GM12878 (cell line): ENCODE data around the gene YIF1B. TPM values are rescaled to one million over a fixed set of nuclear protein-coding genes. Genes with fewer than 3 reads are reported as not detected.
A peak's percentile ranks its signal among the peaks of the same experiment; 100 is the strongest.

Experiments
- ATAC-seq: fragments of 200-7000 bp; cut with Tn5 transposase; 3 replicates; pipeline ENCODE4 v1.9.1; 2020; ENCODE audit warnings: mild to moderate bottlenecking, moderate library complexity
- BruUV-seq: library from RNA; stranded (reverse); fragments of 400-500 nt; replicated peaks from 2 replicates; lab custom pipeline; 2021; lab: Mats Ljungman, UMichigan
- CTCF ChIA-PET: fragments of 300-600 bp; sonication (Branson Sonifier 250); formaldehyde crosslinking; extraction: SDS; loops from one replicate; lab custom pipeline; 2021; ENCODE audit warnings: inconsistent platforms; lab: Yijun Ruan, JAX
- POLR2A ChIA-PET: fragments of 350-600 bp; formaldehyde crosslinking; extraction: SDS; loops from one replicate; lab custom pipeline; 2021; ENCODE audit warnings: inconsistent platforms; lab: Charles Lee
- RAD21 ChIA-PET: fragments of 300-600 bp; sonication (Branson Sonifier 250); formaldehyde crosslinking; loops from one replicate; lab custom pipeline; 2023; ENCODE audit warnings: antibody characterized with exemption; ENCODE audit not compliant: unreplicated experiment; lab: Charles Lee
- SMC1A ChIA-PET: fragments of 300-600 bp; sonication (Branson Sonifier 250); formaldehyde crosslinking; loops from one replicate; lab custom pipeline; 2023; ENCODE audit not compliant: unreplicated experiment, uncharacterized antibody; lab: Charles Lee
- DNase-seq: peaks from one replicate; pipeline ENCODE4 v3.0.0-alpha.2; 2011; ENCODE audit warnings: low read depth, low spot score
- FAIRE-seq: peaks from 3 replicates; lab custom pipeline; 2011; peaks lifted over from hg19 to GRCh38; lab: Jason Lieb, UNC
- H2AFZ ChIP-seq: 2 replicates; pipeline ENCODE4 v1.6.0; 2011; ENCODE audit warnings: low read depth, low read length, control low read depth; ENCODE audit not compliant: control insufficient read depth
- H3K27ac ChIP-seq: 2 replicates; pipeline ENCODE4 v1.5.1; 2011; ENCODE audit warnings: control low read depth; ENCODE audit not compliant: control insufficient read depth, insufficient read depth
- H3K27me3 ChIP-seq, 2 experiments: replicated peaks in 1 of 2; 2 replicates each; pipeline versions ENCODE4 v1.6.0 to v1.6.1; 2011; ENCODE audit warnings: low read length in 1 of 2; ENCODE audit not compliant: control insufficient read depth in 2 of 2, insufficient read depth in 2 of 2
- H3K36me3 ChIP-seq, 2 experiments: 2 replicates each; pipeline ENCODE4 v1.5.1; 2011; ENCODE audit warnings: low read length in 1 of 2; ENCODE audit not compliant: control insufficient read depth in 2 of 2, insufficient read depth in 2 of 2
- H3K4me1 ChIP-seq: 2 replicates; pipeline ENCODE4 v1.6.1; 2011; ENCODE audit warnings: mild to moderate bottlenecking, low read length, moderate library complexity, mixed read lengths; ENCODE audit not compliant: control insufficient read depth, insufficient read depth
- H3K4me2 ChIP-seq: 2 replicates; pipeline ENCODE4 v1.6.0; 2011; ENCODE audit warnings: control low read depth; ENCODE audit not compliant: control insufficient read depth, insufficient read depth
- H3K4me3 ChIP-seq: fragments of 200-600 bp; sonication (generic); 2 replicates; pipeline ENCODE4 v1.5.1; 2016
- H3K79me2 ChIP-seq: 2 replicates; pipeline ENCODE4 v1.6.0; 2011; ENCODE audit warnings: low read length; ENCODE audit not compliant: control insufficient read depth, insufficient read depth
- H3K9ac ChIP-seq: 2 replicates; pipeline ENCODE4 v1.8.0; 2011; ENCODE audit warnings: low read length, control low read depth, mixed read lengths; ENCODE audit not compliant: control insufficient read depth, insufficient read depth
- H3K9me3 ChIP-seq: replicated peaks from 3 replicates; pipeline ENCODE4 v1.5.1; 2011; ENCODE audit warnings: mild to moderate bottlenecking, low read length; ENCODE audit not compliant: control insufficient read depth, insufficient read depth
- H4K20me1 ChIP-seq: 2 replicates; pipeline ENCODE4 v1.6.0; 2011; ENCODE audit not compliant: control insufficient read depth, insufficient read depth
- ELK1 ChIP-seq: IDR thresholded peaks from 2 replicates; pipeline ENCODE4 v1.6.1; 2012; ENCODE audit warnings: low read depth, low read length, improper control_type of control experiment
- GATAD2B ChIP-seq: fragments of 450-650 bp; conservative IDR thresholded peaks from 2 replicates; pipeline ENCODE4 v1.6.1; 2017; ENCODE audit warnings: low read depth, mild to moderate bottlenecking, moderate library complexity
- KLF5 ChIP-seq: fragments of 450-650 bp; IDR thresholded peaks from 2 replicates; pipeline ENCODE4 v1.6.1; 2014; ENCODE audit warnings: mild to moderate bottlenecking; ENCODE audit not compliant: partially characterized antibody
- MXI1 ChIP-seq: fragments of 150-350 bp; IDR thresholded peaks from 2 replicates; pipeline ENCODE4 v1.6.1; 2011; ENCODE audit warnings: low read depth, mild to moderate bottlenecking, inconsistent platforms, low read length, improper control_type of control experiment
- NFXL1 ChIP-seq: fragments of 450-650 bp; IDR thresholded peaks from 2 replicates; pipeline ENCODE4 v1.6.1; 2017; ENCODE audit warnings: antibody characterized with exemption, mild to moderate bottlenecking, borderline replicate concordance
- POLR2A ChIP-seq: IDR thresholded peaks from 2 replicates; pipeline ENCODE4 v1.6.1; 2011; ENCODE audit warnings: low read depth, mild to moderate bottlenecking, low read length
- SIN3A ChIP-seq: IDR thresholded peaks from 2 replicates; pipeline ENCODE4 v1.6.1; 2012; ENCODE audit warnings: low read depth, low read length, improper control_type of control experiment
- SP1 ChIP-seq: IDR thresholded peaks from one replicate; pipeline ENCODE4 v1.6.1; 2011; ENCODE audit warnings: low read depth, low read length
- SPI1 ChIP-seq: IDR thresholded peaks from 2 replicates; pipeline ENCODE4 v1.6.1; 2011; ENCODE audit warnings: low read depth, mild to moderate bottlenecking, low read length, moderate library complexity, borderline replicate concordance; ENCODE audit not compliant: insufficient read depth
- SREBF1 ChIP-seq: IDR thresholded peaks from 2 replicates; pipeline ENCODE4 v1.6.1; 2012; ENCODE audit warnings: mild to moderate bottlenecking, low read length
- STAT3 ChIP-seq: IDR thresholded peaks from 2 replicates; pipeline ENCODE4 v1.6.1; 2011; ENCODE audit warnings: low read depth, low read length, improper control_type of control experiment
- TCF12 ChIP-seq: IDR thresholded peaks from 2 replicates; pipeline ENCODE4 v1.6.1; 2011; ENCODE audit warnings: low read depth, mild to moderate bottlenecking, low read length
- ZNF384 ChIP-seq: IDR thresholded peaks from 2 replicates; pipeline ENCODE4 v1.6.1; 2012; ENCODE audit warnings: low read depth, mild to moderate bottlenecking, low read length, improper control_type of control experiment, borderline replicate concordance
- ZNF592 ChIP-seq: fragments of 450-650 bp; IDR thresholded peaks from 2 replicates; pipeline ENCODE4 v1.6.1; 2017; ENCODE audit warnings: mild to moderate bottlenecking, moderate library complexity
- WGBS: methylation state at CpG from one replicate; pipeline ENCODE4 v1.1.6; 2016; ENCODE audit warnings: low lambda C conversion rate; ENCODE audit not compliant: insufficient replicate concordance, insufficient coverage; ENCODE audit errors: missing lambda C conversion rate; 5-methylcytosine and 5-hydroxymethylcytosine counted together
- in situ Hi-C: fragments of 300-500 bp; cut with MboI; formaldehyde crosslinking; loops from 9 replicates; pipeline ENCODE4 v1.14.3; 2018; ENCODE audit warnings: mixed read lengths
- intact Hi-C: fragments of 100-400 bp; cut with micrococcal nuclease; formaldehyde crosslinking; loops from one replicate; pipeline ENCODE4 v1.14.2; 2022; ENCODE audit not compliant: unreplicated experiment
- polyA plus RNA-seq, 11 experiments: library from polyadenylated mRNA; depleted of rRNA in 4 of 11; unstranded in 6 of 11; stranded (reverse) in 5 of 11; fragments of >200 nt; fragmentation: Nextera tagmentation in 4 of 11; fragmentation: Illumina TruSeq in 1 of 11; extraction: Ambion mirVana in 4 of 11; extraction: Trizol in 1 of 11; gene quantifications; 1 replicate in 1 of 11; 2 replicates in 10 of 11; pipeline versions ENCODE4 v1.2.1 to v1.2.3, GENCODE V29; 2011 to 2016; ENCODE audit warnings: inconsistent platforms in 2 of 11, missing spikeins in 2 of 11, low read depth in 1 of 11
- total RNA-seq, 4 experiments: library from RNA; depleted of rRNA in 3 of 4; stranded (reverse); fragments of >200 nt in 3 of 4; fragmentation: Illumina TruSeq in 1 of 4; extraction: Trizol in 1 of 4; gene quantifications; 2 replicates each; pipeline versions ENCODE4 v1.2.1 to v1.2.3, GENCODE V29; 2013 to 2021
- TF ChIP-seq, protein P1 (sequence below): fragments of 450-650 bp; IDR thresholded peaks from 2 replicates; pipeline ENCODE4 v1.6.1; 2018; ENCODE audit warnings: mild to moderate bottlenecking, low read depth, moderate library complexity; ENCODE audit not compliant: partially characterized antibody

The YIF1B gene
- total and polyA plus RNA-seq, 10 of the 15 experiments (the other 5 are each of a cell fraction or from before 2014, with no cell fraction given), result 1.3 to 106 (median 53.5) TPM

- no peak for TF ChIP-seq ZNF592
- no peak for TF ChIP-seq SREBF1
- TF ChIP-seq SPI1, result no peak
- 0 out of 2 replicates have a peak, but pooled peaks have one; percentile 13 for TF ChIP-seq SIN3A
- TF ChIP-seq POLR2A, result peak; percentile 69; the same call in 1 of the 2 replicates
- TF ChIP-seq SP1, result peak; percentile 61
- TF ChIP-seq STAT3, result no peak
- TF ChIP-seq MXI1, result no peak; the same call in 1 of the 2 replicates
- TF ChIP-seq, all 136 proteins: peak for 15
Observed at GRCh38 chr19:38335949-38336637, 20.3 kb upstream of the YIF1B start (continued).

DNA sequence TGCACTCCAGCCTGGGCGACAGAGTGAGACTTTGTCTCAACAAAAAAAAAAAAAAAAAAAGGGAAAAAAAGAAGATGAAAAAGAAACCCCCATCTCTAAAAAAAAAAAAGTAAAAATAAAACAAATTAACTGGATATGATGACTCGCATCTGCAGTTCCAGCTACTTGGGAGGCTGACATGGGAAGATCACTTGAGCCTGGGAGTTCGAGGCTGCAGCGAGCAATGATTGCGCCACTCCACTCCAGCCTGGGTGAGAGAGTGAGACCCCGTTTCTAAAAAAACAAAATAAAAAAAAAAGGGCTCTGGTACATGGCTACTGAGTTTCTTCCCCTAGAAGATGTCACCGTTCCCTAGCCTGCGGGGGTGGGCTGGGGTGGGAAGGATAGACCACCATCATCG is 17.5 kb upstream of the YIF1B start:
- Histone ChIP-seq H3K36me3 (no peaks in the 10 kb centered on the region; a peak in 1 of 4 replicates), H3K4me2 (no peak overlapping the region), H3K9me3 (no peaks in the 10 kb centered on the region), H3K4me3 (no peak overlapping the region), H3K9ac (no peak overlapping the region), H3K4me1 (peaks cover 3% of the 10 kb centered on the region; the same call in 1 of the 2 replicates), H3K27ac (no peak overlapping the region), H3K27me3 (no peaks in the 10 kb centered on the region), H3K79me2 (no peaks in the 10 kb centered on the region), H2AFZ (no peak overlapping the region), H4K20me1 (no peaks in the 10 kb centered on the region)
- DNase-seq, result no peak
- ChIA-PET POLR2A (no interaction called here), RAD21 (interaction anchor here (1.6 kb wide), 1 partner anchor 431 kb away, joined by 6 read pairs; no protein-coding TSS in a partner anchor), CTCF (interaction anchor here (1.0 to 5.3 kb wide), 7 partner anchors 41 to 434 kb away, joined by 3 to 74 read pairs (median 5); partner anchors contain the start of gene PSMD8), SMC1A (interaction anchor here (1.0 kb wide), 1 partner anchor 428 kb away, joined by 4 read pairs; no protein-coding TSS in a partner anchor)
- no peak for ATAC-seq
- intact Hi-C loops (no loop called here), in situ Hi-C loops (loop anchor here (5.0 kb wide), 2 partner anchors 91 to 441 kb away; no protein-coding TSS in a partner anchor)
- FAIRE-seq, result no peak
- BruUV-seq, result no TSS peak
- 70% methylated on average over 9 of the region's 9 CpGs for WGBS
- no peak for TF ChIP-seq KLF5
- TF ChIP-seq, protein P1, sequence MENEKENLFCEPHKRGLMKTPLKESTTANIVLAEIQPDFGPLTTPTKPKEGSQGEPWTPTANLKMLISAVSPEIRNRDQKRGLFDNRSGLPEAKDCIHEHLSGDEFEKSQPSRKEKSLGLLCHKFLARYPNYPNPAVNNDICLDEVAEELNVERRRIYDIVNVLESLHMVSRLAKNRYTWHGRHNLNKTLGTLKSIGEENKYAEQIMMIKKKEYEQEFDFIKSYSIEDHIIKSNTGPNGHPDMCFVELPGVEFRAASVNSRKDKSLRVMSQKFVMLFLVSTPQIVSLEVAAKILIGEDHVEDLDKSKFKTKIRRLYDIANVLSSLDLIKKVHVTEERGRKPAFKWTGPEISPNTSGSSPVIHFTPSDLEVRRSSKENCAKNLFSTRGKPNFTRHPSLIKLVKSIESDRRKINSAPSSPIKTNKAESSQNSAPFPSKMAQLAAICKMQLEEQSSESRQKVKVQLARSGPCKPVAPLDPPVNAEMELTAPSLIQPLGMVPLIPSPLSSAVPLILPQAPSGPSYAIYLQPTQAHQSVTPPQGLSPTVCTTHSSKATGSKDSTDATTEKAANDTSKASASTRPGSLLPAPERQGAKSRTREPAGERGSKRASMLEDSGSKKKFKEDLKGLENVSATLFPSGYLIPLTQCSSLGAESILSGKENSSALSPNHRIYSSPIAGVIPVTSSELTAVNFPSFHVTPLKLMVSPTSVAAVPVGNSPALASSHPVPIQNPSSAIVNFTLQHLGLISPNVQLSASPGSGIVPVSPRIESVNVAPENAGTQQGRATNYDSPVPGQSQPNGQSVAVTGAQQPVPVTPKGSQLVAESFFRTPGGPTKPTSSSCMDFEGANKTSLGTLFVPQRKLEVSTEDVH, result no peak
- TF ChIP-seq TCF12, result no peak
- TF ChIP-seq ZNF384, result no peak
- no peak for TF ChIP-seq NFXL1
- TF ChIP-seq GATAD2B, result no peak
- TF ChIP-seq ELK1, result no peak
